H9 (cell line): ENCODE data around the gene AMOTL1. TPM values are rescaled to one million over a fixed set of nuclear protein-coding genes. Genes with fewer than 3 reads are reported as not detected.

ENCODE experiments used
- DNase-seq: peaks from one replicate; pipeline ENCODE4 v3.0.0-alpha.2; 2017
- H2AFZ ChIP-seq: one replicate; pipeline ENCODE4 v1.6.1; 2013; ENCODE audit warnings: mild to moderate bottlenecking, low read length, control low read depth, moderate library complexity
- H2AK5ac ChIP-seq: 2 replicates; pipeline ENCODE4 v1.6.1; 2013; ENCODE audit warnings: low read length, control low read depth, mixed read lengths; ENCODE audit not compliant: insufficient read length
- H2BK120ac ChIP-seq: one replicate; pipeline ENCODE4 v1.6.1; 2013; ENCODE audit warnings: low read depth, mild to moderate bottlenecking, low read length, control low read depth, inconsistent platforms; ENCODE audit not compliant: poor library complexity, severe bottlenecking
- H2BK12ac ChIP-seq: 2 replicates; pipeline ENCODE4 v1.6.1; 2013; ENCODE audit warnings: low read length, control low read depth, mixed read lengths, low read depth; ENCODE audit not compliant: insufficient read length
- H2BK15ac ChIP-seq: 2 replicates; pipeline ENCODE4 v1.6.1; 2013; ENCODE audit warnings: low read depth, low read length, control low read depth
- H2BK20ac ChIP-seq: one replicate; pipeline ENCODE4 v1.6.1; 2013; ENCODE audit warnings: low read depth, mild to moderate bottlenecking, low read length, control low read depth, inconsistent platforms; ENCODE audit not compliant: poor library complexity, severe bottlenecking
- H2BK5ac ChIP-seq: 2 replicates; pipeline ENCODE4 v1.6.1; 2013; ENCODE audit warnings: low read length, control low read depth, mixed read lengths; ENCODE audit not compliant: insufficient read length
- H3K14ac ChIP-seq: 2 replicates; pipeline ENCODE4 v1.6.1; 2013; ENCODE audit warnings: low read length, control low read depth; ENCODE audit not compliant: insufficient read depth
- H3K18ac ChIP-seq: 2 replicates; pipeline ENCODE4 v1.6.1; 2013; ENCODE audit warnings: low read depth, mild to moderate bottlenecking, mixed read lengths, low read length, control low read depth; ENCODE audit not compliant: insufficient read length
- H3K23ac ChIP-seq: 2 replicates; pipeline ENCODE4 v1.6.1; 2013; ENCODE audit warnings: low read length, control low read depth, mixed read lengths, low read depth; ENCODE audit not compliant: insufficient read length
- H3K23me2 ChIP-seq: 2 replicates; pipeline ENCODE4 v1.6.1; 2013; ENCODE audit warnings: low read depth, mild to moderate bottlenecking, mixed read lengths, low read length, control low read depth; ENCODE audit not compliant: insufficient read length, poor library complexity, severe bottlenecking
- H3K27ac ChIP-seq: 2 replicates; pipeline ENCODE4 v1.5.1; 2013; ENCODE audit warnings: low read length, control low read depth, mixed read lengths, low read depth; ENCODE audit not compliant: insufficient read length
- H3K27me3 ChIP-seq: 2 replicates; pipeline ENCODE4 v1.6.1; 2013; ENCODE audit warnings: low read length, control low read depth, inconsistent platforms; ENCODE audit not compliant: insufficient read depth
- H3K4ac ChIP-seq: 2 replicates; pipeline ENCODE4 v1.6.1; 2013; ENCODE audit warnings: low read depth, mild to moderate bottlenecking, control low read depth, inconsistent platforms, low read length, moderate library complexity
- H3K4me1 ChIP-seq: 2 replicates; pipeline ENCODE4 v1.6.1; 2013; ENCODE audit warnings: low read length, control low read depth, inconsistent platforms; ENCODE audit not compliant: insufficient read depth
- H3K4me2 ChIP-seq: 2 replicates; pipeline ENCODE4 v1.6.1; 2013; ENCODE audit warnings: low read length, control low read depth, mixed read lengths; ENCODE audit not compliant: insufficient read length, insufficient read depth
- H3K56ac ChIP-seq: 2 replicates; pipeline ENCODE4 v1.6.1; 2013; ENCODE audit warnings: low read depth, mild to moderate bottlenecking, mixed read lengths, low read length, control low read depth; ENCODE audit not compliant: insufficient read length
- H3K79me1 ChIP-seq: 2 replicates; pipeline ENCODE4 v1.6.1; 2013; ENCODE audit warnings: low read depth, mild to moderate bottlenecking, moderate library complexity, low read length, control low read depth, inconsistent platforms; ENCODE audit not compliant: insufficient read depth, poor library complexity, severe bottlenecking
- H3K79me2 ChIP-seq: 2 replicates; pipeline ENCODE4 v1.6.1; 2013; ENCODE audit warnings: low read length, control low read depth, inconsistent platforms; ENCODE audit not compliant: insufficient read depth
- H3K9ac ChIP-seq: 2 replicates; pipeline ENCODE4 v1.6.1; 2013; ENCODE audit warnings: low read length, control low read depth, mixed read lengths; ENCODE audit not compliant: insufficient read length; ENCODE audit errors: extremely low read depth
- H3K9me3 ChIP-seq: one replicate; pipeline ENCODE4 v1.6.1; 2013; ENCODE audit warnings: low read depth, low read length, inconsistent platforms; ENCODE audit not compliant: control insufficient read depth
- H3T11ph ChIP-seq: one replicate; pipeline ENCODE4 v1.6.1; 2013; ENCODE audit warnings: mild to moderate bottlenecking, low read length, control low read depth, inconsistent platforms
- H4K20me1 ChIP-seq: one replicate; pipeline ENCODE4 v1.6.1; 2013; ENCODE audit not compliant: control insufficient read depth, insufficient read length, insufficient read depth
- H4K5ac ChIP-seq: 2 replicates; pipeline ENCODE4 v1.6.1; 2013; ENCODE audit warnings: low read depth, mild to moderate bottlenecking, mixed read lengths, low read length, control low read depth; ENCODE audit not compliant: insufficient read length
- H4K8ac ChIP-seq: replicated peaks from 2 replicates; pipeline ENCODE4 v1.6.1; 2013; ENCODE audit warnings: low read length, control low read depth, mixed read lengths, low read depth; ENCODE audit not compliant: insufficient read length
- H4K91ac ChIP-seq: 2 replicates; pipeline ENCODE4 v1.6.1; 2013; ENCODE audit warnings: low read depth, mild to moderate bottlenecking, moderate library complexity, mixed read lengths, low read length, control low read depth; ENCODE audit not compliant: insufficient read length
- H3K27ac Mint-ChIP-seq, 3 experiments: 2 replicates in 2 of 3; 3 replicates in 1 of 3; pipeline ENCODE4 v1.8.0; 2020 to 2021; ENCODE audit warnings: mixed read lengths in 3 of 3, mild to moderate bottlenecking in 1 of 3, moderate library complexity in 1 of 3
- H3K27me3 Mint-ChIP-seq: 2 replicates; pipeline ENCODE4 v1.8.0; 2021; ENCODE audit warnings: low read depth, mild to moderate bottlenecking, moderate library complexity, mixed read lengths
- H3K36me3 Mint-ChIP-seq, 3 experiments: 2 replicates in 2 of 3; 3 replicates in 1 of 3; pipeline ENCODE4 v1.8.0; 2020 to 2021; ENCODE audit warnings: low read depth in 3 of 3, mixed read lengths in 3 of 3; ENCODE audit not compliant: insufficient read depth in 1 of 3
- H3K4me1 Mint-ChIP-seq, 2 experiments: 2 replicates each; pipeline ENCODE4 v1.8.0; 2020; ENCODE audit warnings: mixed read lengths in 2 of 2
- H3K4me3 Mint-ChIP-seq, 2 experiments: 2 replicates in 1 of 2; 3 replicates in 1 of 2; pipeline ENCODE4 v1.8.0; 2020 to 2021; ENCODE audit warnings: mild to moderate bottlenecking in 2 of 2, mixed read lengths in 2 of 2, moderate library complexity in 1 of 2
- H3K9me3 Mint-ChIP-seq, 2 experiments: 2 replicates in 1 of 2; 3 replicates in 1 of 2; pipeline ENCODE4 v1.8.0; 2020; ENCODE audit warnings: mild to moderate bottlenecking in 2 of 2, mixed read lengths in 2 of 2, moderate library complexity in 1 of 2
- CTCF ChIP-seq: fragments of 200-600 bp; sonication (generic); conservative IDR thresholded peaks from 3 replicates; pipeline ENCODE4 v1.8.0; 2021; ENCODE audit warnings: antibody characterized with exemption, mild to moderate bottlenecking
- WGBS: extraction: QIAGEN DNeasy Blood & Tissue Kit; methylation state at CpG from one replicate; pipeline ENCODE4 v1.1.7; 2013; ENCODE audit warnings: missing lambda C conversion rate, low lambda C conversion rate, mixed read lengths; ENCODE audit not compliant: insufficient read length; ENCODE audit errors: extremely low coverage; 5-methylcytosine and 5-hydroxymethylcytosine counted together
- total RNA-seq: library from RNA; stranded (reverse); gene quantifications from 2 replicates; pipeline ENCODE4 v1.2.1, GENCODE V29; 2021

AMOTL1 gene
- total RNA-seq, 1 experiment from 2014 or later: 18.5 TPM

DNA sequence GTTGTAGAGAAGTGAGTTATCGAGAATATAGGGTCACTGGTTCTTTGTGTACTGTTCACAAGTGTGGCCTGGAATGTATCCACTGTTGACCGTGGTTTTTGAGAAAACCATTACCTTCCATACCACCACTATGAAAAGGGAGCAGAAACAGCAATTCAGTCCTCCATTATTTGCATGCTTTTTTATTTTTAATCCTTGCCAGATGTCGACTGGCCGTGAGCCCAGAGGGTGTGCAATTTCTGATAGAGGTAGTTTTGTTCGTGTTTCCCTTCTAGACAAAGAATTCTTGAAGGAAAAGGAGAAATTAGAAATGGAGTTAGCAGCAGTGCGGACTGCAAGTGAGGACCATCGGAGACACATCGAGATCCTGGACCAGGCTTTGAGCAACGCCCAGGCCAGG lies 81.7 kb downstream of the AMOTL1 start:
- Histone ChIP-seq H4K5ac (no peak overlapping the region), H3K23ac (no peak overlapping the region), H4K8ac (no peak overlapping the region), H2BK5ac (no peak overlapping the region), H3K23me2 (no peaks in the 10 kb centered on the region), H3T11ph (no peak overlapping the region), H2AFZ (no peak overlapping the region), H3K18ac (no peak overlapping the region), H3K79me1 (no peaks in the 10 kb centered on the region), H3K4me2 (no peak overlapping the region), H3K14ac (no peak overlapping the region), H2BK120ac (no peak overlapping the region), H3K9me3 (no peaks in the 10 kb centered on the region), H3K79me2 (no peaks in the 10 kb centered on the region), H3K4ac (no peak overlapping the region), H4K20me1 (no peaks in the 10 kb centered on the region), H3K27me3 (no peaks in the 10 kb centered on the region), H2BK20ac (no peak overlapping the region), H3K4me1 (no peaks in the 10 kb centered on the region), H3K27ac (no peak overlapping the region), H2AK5ac (no peak overlapping the region), H2BK15ac (no peak overlapping the region), H3K9ac (no peak overlapping the region), H2BK12ac (no peak overlapping the region), H4K91ac (no peak overlapping the region), H3K56ac (no peak overlapping the region)
- no peak for DNase-seq
- Mint-ChIP-seq H3K27ac (peak overlapping the region; percentile 15 to 59 (median 36); a peak in 3 of 7 replicates), H3K27me3 (no peaks in the 10 kb centered on the region), H3K36me3 (peaks cover 21 to 33% (median 25%) of the 10 kb centered on the region in 3 experiments), H3K4me3 (no peak overlapping the region), H3K4me1 (peaks cover 0 to 4% of the 10 kb centered on the region in 2 experiments; a peak in 1 of 4 replicates), H3K9me3 (no peaks in the 10 kb centered on the region)
- TF ChIP-seq CTCF: no peak
- WGBS: no CpG with 5 or more reads among the region's 9 CpGs
